Activated CD8-positive, alpha-beta T cell treated with anti-CD3 and anti-CD28 coated beads for 36 hours (primary cell): ENCODE results near the gene GUCY1A2. TPM values are rescaled to one million over a fixed set of nuclear protein-coding genes. Genes with fewer than 3 reads are reported as not detected.

Experiments used
- ATAC-seq: fragments of 200-7000 bp; cut with Tn5 transposase; one replicate; pipeline ENCODE4 v1.10.0; 2021; ENCODE audit warnings: mild to moderate bottlenecking, moderate library complexity
- CTCF ChIA-PET: fragments of 350-600 bp; sonication (Branson Sonifier 250); formaldehyde crosslinking; loops from one replicate; lab custom pipeline; 2021; ENCODE audit warnings: antibody characterized with exemption; lab: Charles Lee
- POLR2A ChIA-PET: fragments of 350-600 bp; sonication (Branson Sonifier 250); formaldehyde crosslinking; loops from one replicate; lab custom pipeline; 2021; ENCODE audit warnings: antibody characterized with exemption; lab: Charles Lee
- DNase-seq: peaks from one replicate; pipeline ENCODE4 v3.0.0-alpha.2; 2020
- H3K27ac Mint-ChIP-seq: one replicate; pipeline ENCODE4 v1.8.0; 2021; ENCODE audit warnings: mild to moderate bottlenecking, mixed read lengths
- H3K27me3 Mint-ChIP-seq: one replicate; pipeline ENCODE4 v1.8.0; 2021; ENCODE audit warnings: mixed read lengths
- H3K36me3 Mint-ChIP-seq: one replicate; pipeline ENCODE4 v1.8.0; 2021; ENCODE audit warnings: low read depth, mixed read lengths
- H3K4me1 Mint-ChIP-seq: one replicate; pipeline ENCODE4 v1.8.0; 2021; ENCODE audit warnings: low read depth, mixed read lengths
- H3K4me3 Mint-ChIP-seq: one replicate; pipeline ENCODE4 v1.8.0; 2021; ENCODE audit warnings: mild to moderate bottlenecking, moderate library complexity, mixed read lengths
- H3K9me3 Mint-ChIP-seq: one replicate; pipeline ENCODE4 v1.8.0; 2021; ENCODE audit warnings: mixed read lengths
- CTCF ChIP-seq: fragments of 200-600 bp; IDR thresholded peaks from one replicate; pipeline ENCODE4 v1.8.0; 2022; ENCODE audit warnings: antibody characterized with exemption, mild to moderate bottlenecking
- intact Hi-C: fragments of 100-400 bp; cut with micrococcal nuclease; formaldehyde crosslinking; loops from one replicate; pipeline ENCODE4 v1.10.0; 2022
- total RNA-seq, 2 experiments: library from RNA; stranded (reverse); gene quantifications; one replicate each; pipeline ENCODE4 v1.2.3, GENCODE V29; 2021

The GUCY1A2 gene
- total RNA-seq, 2 experiments from 2014 or later, result not detected

GRCh38 chr11:106727256-106727655 is 291.0 kb downstream of the GUCY1A2 start:
- POLR2A ChIA-PET, result no interaction called here
- peaks cover 6% of the 10 kb centered on the region for H3K9me3 Mint-ChIP-seq

GRCh38 chr11:106724293-106724892 is 293.9 kb downstream of the GUCY1A2 start:
- H3K4me3 Mint-ChIP-seq, result no peak overlapping the region
- TF ChIP-seq CTCF, result no peak
- DNase-seq (no peak), ATAC-seq (no peak)
- no peak overlapping the region for H3K27ac Mint-ChIP-seq
- H3K27me3 Mint-ChIP-seq, result no peaks in the 10 kb centered on the region
- intact Hi-C loops, result no loop called here
- CTCF ChIA-PET, result no interaction called here
- H3K4me1 Mint-ChIP-seq, result no peaks in the 10 kb centered on the region
- no peaks in the 10 kb centered on the region for H3K36me3 Mint-ChIP-seq
- POLR2A ChIA-PET, result no interaction called here
- H3K9me3 Mint-ChIP-seq, result peaks cover 4% of the 10 kb centered on the region

More at GRCh38 chr11:106727256-106727655, 291.0 kb downstream of the GUCY1A2 start:
- CTCF ChIA-PET, result no interaction called here
- TF ChIP-seq CTCF, result no peak
- DNase-seq (no peak), ATAC-seq (no peak)
- Mint-ChIP-seq H3K4me3 (no peak overlapping the region), H3K4me1 (no peaks in the 10 kb centered on the region), H3K27ac (no peak overlapping the region), H3K36me3 (no peaks in the 10 kb centered on the region), H3K27me3 (no peaks in the 10 kb centered on the region)
- intact Hi-C loops, result no loop called here

GRCh38 chr11:106723071-106723470 is 295.2 kb downstream of the GUCY1A2 start:
- Mint-ChIP-seq H3K36me3 (no peaks in the 10 kb centered on the region), H3K9me3 (peaks cover 4% of the 10 kb centered on the region), H3K27ac (no peak overlapping the region), H3K27me3 (no peaks in the 10 kb centered on the region), H3K4me3 (no peak overlapping the region), H3K4me1 (no peaks in the 10 kb centered on the region)
- TF ChIP-seq CTCF, result no peak
- DNase-seq, result no peak
- CTCF ChIA-PET, result no interaction called here
- ATAC-seq, result no peak
- POLR2A ChIA-PET, result no interaction called here
- intact Hi-C loops, result no loop called here

DNA sequence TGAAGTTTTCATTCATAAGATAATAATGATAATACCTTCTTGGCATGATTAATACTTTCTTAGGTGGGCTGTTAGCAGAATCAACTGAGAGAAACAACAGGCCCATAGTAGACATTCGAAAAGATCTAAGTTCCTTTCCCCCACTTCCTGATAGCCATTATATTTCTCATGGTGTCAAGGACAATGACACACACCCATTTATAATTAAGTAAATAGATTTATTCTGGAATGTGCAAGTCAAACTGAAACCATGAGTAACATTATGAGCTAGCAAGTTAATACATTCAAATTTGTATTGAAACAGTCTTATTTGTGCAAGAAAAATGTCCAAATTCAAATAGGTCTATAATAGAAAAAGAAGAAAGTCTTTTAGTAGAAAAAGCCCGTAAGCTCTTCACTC is 301.1 kb downstream of the GUCY1A2 start:
- POLR2A ChIA-PET, result interaction anchor here (0.5 kb wide), 1 partner anchor 332 kb away, joined by 3 read pairs; no protein-coding TSS in a partner anchor
- no peaks in the 10 kb centered on the region for H3K36me3 Mint-ChIP-seq
- H3K27me3 Mint-ChIP-seq, result no peaks in the 10 kb centered on the region
- no peak overlapping the region for H3K4me3 Mint-ChIP-seq
- no peaks in the 10 kb centered on the region for H3K4me1 Mint-ChIP-seq
- H3K27ac Mint-ChIP-seq, result no peak overlapping the region
- no peak for TF ChIP-seq CTCF
- CTCF ChIA-PET, result no interaction called here
- intact Hi-C loops, result no loop called here
- no peak for ATAC-seq
- peaks cover 1% of the 10 kb centered on the region for H3K9me3 Mint-ChIP-seq
- no peak for DNase-seq

- intact Hi-C loops, result no loop called here
- ATAC-seq, result no peak
- ChIA-PET POLR2A (no interaction called here), CTCF (no interaction called here)
- Mint-ChIP-seq H3K4me1 (no peaks in the 10 kb centered on the region), H3K27ac (no peak overlapping the region), H3K4me3 (no peak overlapping the region), H3K9me3 (peaks cover 3% of the 10 kb centered on the region), H3K36me3 (no peaks in the 10 kb centered on the region), H3K27me3 (no peaks in the 10 kb centered on the region)
- DNase-seq, result no peak
- TF ChIP-seq CTCF, result no peak
Observed at GRCh38 chr11:106714199-106714598, 304.1 kb downstream of the GUCY1A2 start.
